GM12878 (cell line): Measurements from ENCODE around the gene RFXANK.

ENCODE experiments used
- POLR2A ChIP-seq: IDR thresholded peaks from 2 replicates; pipeline ENCODE4 v1.6.1; 2011; ENCODE audit warnings: low read depth, mild to moderate bottlenecking, low read length
- POLR2AphosphoS5 ChIP-seq: IDR thresholded peaks from 2 replicates; pipeline ENCODE4 v1.6.1; 2011; ENCODE audit warnings: mild to moderate bottlenecking, low read length, inconsistent platforms
- RELA ChIP-seq: fragments of 450-650 bp; IDR thresholded peaks from 2 replicates; pipeline ENCODE4 v1.8.0; 2014; ENCODE audit warnings: borderline replicate concordance; ENCODE audit not compliant: partially characterized antibody
- SIN3A ChIP-seq: IDR thresholded peaks from 2 replicates; pipeline ENCODE4 v1.6.1; 2012; ENCODE audit warnings: low read depth, low read length, improper control_type of control experiment
- USF1 ChIP-seq: IDR thresholded peaks from 2 replicates; pipeline ENCODE4 v1.6.1; 2011; ENCODE audit warnings: borderline replicate concordance, low read depth, mild to moderate bottlenecking, moderate library complexity, mixed read lengths, low read length; ENCODE audit not compliant: insufficient read depth; ENCODE audit errors: extremely low read length

DNA sequence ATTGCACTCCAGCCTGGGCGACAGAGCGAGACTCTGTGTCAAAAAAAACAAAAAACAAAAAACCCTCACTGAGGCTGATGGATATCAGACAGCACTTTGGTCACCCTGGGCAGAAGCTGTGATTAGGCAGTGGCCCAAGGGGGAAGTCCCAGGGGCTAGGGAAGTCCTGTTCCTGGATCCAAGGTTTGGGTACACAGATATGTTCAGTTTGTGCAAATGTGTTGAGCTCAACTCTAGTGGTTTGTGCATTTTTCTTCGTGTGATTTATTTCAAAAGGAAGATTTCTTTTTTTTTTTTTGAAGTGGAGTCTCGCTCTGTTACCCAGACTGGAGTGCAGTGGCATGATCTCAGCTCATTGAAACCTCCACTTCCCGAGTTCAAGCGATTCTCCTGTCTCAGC is 34.2 kb upstream of the RFXANK start:
- no peak for TF ChIP-seq POLR2AphosphoS5
- no peak for TF ChIP-seq SIN3A
- no peak for TF ChIP-seq USF1
- no peak for TF ChIP-seq RELA
- TF ChIP-seq POLR2A, result no peak
